ENCODE measurements around the gene ISCA2. TPM values are rescaled to one million over a fixed set of nuclear protein-coding genes. Genes with fewer than 3 reads are reported as not detected.

ISCA2 gene
- total RNA-seq = 6.5 and 9.5 TPM in 2 replicates

DNA sequence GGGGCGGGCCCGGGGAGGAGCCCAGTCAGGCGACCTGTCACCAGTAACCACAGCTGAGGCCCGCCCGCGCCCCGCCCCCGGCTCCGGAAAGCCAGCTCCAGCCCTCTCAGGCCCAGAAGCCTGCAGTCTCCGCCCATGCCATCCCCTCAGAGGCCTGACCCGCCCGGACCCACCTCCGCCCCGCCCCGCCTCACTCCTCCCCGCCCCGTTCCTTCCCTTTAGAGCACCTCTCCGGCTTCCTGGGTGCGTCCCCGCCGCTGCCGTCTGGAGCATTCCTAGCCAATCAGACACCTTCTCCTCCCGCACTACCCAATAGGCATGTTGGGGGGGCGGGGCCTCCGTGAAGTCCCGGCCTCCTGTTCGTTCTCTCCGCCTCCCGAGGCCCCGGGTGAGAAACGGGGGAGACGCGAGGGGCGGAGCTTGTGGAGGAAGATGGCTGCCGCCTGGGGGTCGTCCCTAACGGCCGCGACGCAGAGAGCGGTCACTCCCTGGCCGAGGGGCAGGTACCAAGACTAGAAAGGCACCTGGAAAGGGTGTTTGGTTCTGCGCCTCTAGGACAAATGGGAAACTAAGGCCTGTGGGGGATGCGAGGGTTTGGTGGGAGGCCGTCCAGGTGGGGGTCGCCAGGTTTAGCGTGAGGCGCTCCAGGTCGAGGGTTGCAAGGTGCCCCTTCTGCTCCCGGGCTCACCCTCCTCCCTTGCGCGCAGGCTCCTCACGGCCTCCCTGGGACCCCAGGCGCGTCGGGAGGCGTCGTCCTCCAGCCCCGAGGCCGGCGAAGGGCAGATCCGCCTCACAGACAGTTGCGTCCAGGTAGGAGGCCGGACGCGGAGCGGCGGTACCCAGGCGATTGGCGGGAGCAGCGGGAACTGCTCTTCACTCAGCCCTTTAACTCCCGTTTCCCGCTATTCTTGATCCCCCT lies at the start of gene ISCA2:
ISCA2 (plus strand) TSS at position 423 of the 919 bp plus-strand sequence; CDS start at position 433, 10 bp downstream.

DNA sequence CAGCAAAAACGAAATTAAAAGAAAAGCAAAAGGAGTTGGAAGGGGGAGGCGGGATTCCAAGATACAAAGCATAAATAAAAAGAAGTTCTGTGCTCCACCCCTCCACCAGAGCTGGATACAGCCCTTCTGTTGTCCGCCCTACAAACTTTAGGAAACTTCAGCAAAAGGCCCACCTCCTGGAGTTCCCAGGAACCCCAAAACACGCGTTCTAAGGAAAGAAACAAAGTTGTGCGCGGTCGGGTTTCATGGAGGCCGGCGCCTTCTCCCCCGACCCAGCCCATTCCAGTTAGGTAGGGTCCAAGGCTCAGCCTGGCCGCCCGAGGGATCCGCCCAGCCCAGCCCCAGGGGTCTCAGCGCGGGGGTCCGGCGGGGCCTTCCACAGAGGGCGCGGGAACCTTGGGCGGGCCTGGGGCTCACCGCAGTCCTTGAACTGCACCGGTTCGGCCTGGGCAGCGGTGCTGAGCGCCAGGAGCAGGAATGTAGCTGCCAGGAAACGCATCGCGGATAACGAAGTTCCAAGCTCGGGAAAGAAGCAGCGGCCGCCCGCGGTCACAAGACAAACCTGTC lies 706 bp upstream of the ISCA2 start, which contains the start of gene NPC2:
NPC2 (minus strand) TSS at position 530 of the 567 bp plus-strand sequence; CDS start at position 499, 31 bp downstream.

Other genes with a start within 250 kb of the ISCA2 start
- gene ABCD4, start 190.8 kb upstream of the ISCA2 start, total RNA-seq = 32.5 and 34.4 TPM in 2 replicates
- gene VRTN, start 145.3 kb upstream of the ISCA2 start, total RNA-seq = not detected in 2 replicates
- gene SYNDIG1L, start 67.6 kb upstream of the ISCA2 start, total RNA-seq = not detected in 2 replicates
- gene NPC2, start 460 bp upstream of the ISCA2 start, total RNA-seq = 161 and 208 TPM in 2 replicates
- gene LTBP2, start 118.5 kb downstream of the ISCA2 start, total RNA-seq = 214 and 221 TPM in 2 replicates
- gene AREL1, start 219.3 kb downstream of the ISCA2 start, total RNA-seq = 26.6 and 29.6 TPM in 2 replicates
- 26.3 and 27.1 TPM in 2 replicates for gene FCF1, start 219.4 kb downstream of the ISCA2 start, total RNA-seq

Data from endothelial cell of coronary artery (primary cell).